ENCODE results near the gene KLK1.

- TF ChIP-seq CTCF (IDR thresholded peaks at IDR 0.05) (no peak), POLR2A (IDR thresholded peaks at IDR 0.05) (no peak), POLR2AphosphoS5 (IDR thresholded peaks at IDR 0.05) (no peak)
Observed at GRCh38 chr19:50794074-50794875, 29.3 kb downstream of the KLK1 start.

All from stomach (tissue), 4 donors.